ENCODE measurements around the gene TRMT13.

The TRMT13 gene, protein sequence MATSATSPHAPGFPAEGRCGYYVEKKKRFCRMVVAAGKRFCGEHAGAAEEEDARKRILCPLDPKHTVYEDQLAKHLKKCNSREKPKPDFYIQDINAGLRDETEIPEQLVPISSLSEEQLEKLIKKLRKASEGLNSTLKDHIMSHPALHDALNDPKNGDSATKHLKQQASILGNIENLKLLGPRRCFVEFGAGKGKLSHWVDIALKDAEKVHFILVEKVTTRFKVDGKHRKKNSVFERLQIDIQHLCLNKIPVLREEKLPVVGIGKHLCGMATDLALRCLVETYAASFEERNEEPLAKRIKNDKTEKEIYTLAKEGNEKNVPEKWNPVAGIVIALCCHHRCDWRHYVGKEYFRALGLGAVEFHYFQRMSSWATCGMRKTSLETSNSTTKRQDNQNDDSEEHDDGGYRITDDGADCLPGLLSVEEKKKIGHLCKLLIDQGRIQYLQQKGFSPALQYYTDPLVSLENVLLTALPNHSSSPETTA

DNA sequence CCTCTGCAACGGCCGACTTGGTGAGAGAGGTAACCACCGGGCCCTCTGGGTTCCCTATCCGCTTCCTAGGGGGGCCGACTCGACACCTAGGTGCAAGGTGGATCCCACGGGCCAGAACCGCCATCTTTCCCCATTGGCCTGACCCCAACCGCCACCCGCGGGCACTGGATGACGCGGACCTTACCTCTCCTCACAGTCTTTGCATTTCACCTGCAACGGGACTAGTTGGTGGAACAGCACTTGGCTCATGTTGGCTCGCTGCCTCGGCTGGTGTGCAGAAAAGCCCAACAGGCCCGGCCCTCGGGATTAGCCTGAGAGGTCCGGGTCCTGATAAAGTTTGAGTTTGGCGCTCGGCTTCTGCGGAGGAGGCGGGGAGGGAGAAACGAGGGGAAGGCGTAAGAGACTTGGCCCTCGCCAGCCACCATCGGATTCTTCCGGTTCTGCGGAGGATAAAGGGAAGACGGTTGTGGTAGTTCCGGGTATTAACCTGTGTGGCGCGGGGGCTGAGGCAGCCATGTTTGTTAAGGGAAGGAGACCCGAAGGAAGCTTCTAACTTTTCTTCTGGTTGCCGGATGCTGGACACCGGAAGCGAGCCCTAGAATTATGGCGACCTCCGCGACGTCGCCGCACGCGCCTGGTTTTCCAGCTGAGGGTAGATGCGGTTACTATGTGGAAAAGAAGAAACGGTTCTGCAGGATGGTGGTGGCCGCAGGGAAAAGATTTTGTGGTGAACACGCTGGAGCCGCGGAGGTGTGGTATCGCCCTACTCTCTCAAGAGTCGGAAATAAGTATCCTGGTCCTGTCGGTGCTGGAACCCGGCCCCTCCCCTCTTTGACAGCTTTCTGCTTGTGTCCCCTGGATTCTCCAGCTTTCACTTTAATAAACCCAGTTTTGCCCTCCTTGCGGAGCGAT is at the start of gene TRMT13, which contains the start of gene SASS6:
Gene TRMT13, plus strand, starts transcription at position 598 of the 912 bp plus-strand sequence. Its CDS starts 6 bp downstream, at position 604.
Gene SASS6, minus strand, starts transcription at position 365 of the 912 bp plus-strand sequence. Its CDS starts 116 bp downstream, at position 249.
- peak; percentile 82 to 89 for DNase-seq (ENCODE audit: low read depth in 2 of 2)

DNA sequence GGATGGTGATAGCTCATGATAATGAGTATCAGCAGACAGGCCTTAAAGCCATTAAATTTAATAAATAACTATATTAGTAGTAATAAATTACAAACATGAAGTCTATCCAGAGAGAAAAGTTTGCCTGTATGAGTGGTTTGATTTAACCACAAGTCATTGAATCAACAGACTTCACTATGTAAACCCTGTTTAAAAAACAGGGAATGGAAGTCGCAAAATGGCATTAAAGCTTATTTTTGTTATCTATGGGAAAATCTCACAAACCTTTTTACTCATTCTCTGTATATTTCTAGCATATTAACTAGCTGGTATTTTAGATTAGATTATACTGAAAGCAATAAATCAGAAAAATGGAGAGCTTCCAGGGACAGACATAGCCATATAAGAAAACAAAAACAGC is 45.6 kb upstream of the TRMT13 start:
- DNase-seq (ENCODE audit: low read depth in 2 of 2), result no peak

DNA sequence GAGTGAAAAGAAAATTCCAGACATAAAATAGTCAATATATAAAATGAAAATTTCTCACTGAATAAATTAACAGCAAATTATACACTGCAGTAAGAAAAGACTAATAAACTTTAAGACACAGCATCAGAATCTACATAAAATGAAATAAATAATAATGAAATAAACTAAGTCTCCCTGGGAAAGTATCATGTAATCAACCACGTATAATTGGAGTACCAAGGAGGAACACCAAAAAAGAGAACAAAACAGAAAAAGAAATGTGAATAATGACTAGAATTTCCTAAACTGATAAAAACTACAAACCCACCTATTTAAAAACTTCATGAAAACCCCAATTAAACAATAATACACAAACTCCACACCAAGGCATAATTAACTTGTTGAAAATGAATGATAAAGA is 43.9 kb upstream of the TRMT13 start:
- no peak for DNase-seq (ENCODE audit: low read depth in 2 of 2)

DNA sequence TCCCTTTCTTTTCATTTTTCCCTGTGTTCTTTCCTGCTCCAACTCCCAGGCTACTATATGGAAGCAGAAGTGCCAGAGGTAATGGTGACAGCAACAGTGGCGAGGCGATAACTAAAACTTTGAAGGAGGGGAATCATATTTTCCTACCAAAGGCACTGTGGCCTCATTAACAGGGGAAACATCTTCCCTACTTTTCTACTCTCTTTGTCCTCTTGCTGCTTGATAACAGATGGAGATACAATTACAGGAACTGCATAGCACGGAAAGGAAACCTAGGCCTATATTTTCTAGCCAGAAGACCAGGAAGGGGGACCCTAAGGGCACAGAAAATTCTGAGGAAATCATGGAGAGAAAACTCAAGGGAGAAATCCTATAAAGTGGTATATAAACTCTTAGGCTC is 42.5 kb upstream of the TRMT13 start:
- no peak for DNase-seq (ENCODE audit: low read depth in 2 of 2)

DNA sequence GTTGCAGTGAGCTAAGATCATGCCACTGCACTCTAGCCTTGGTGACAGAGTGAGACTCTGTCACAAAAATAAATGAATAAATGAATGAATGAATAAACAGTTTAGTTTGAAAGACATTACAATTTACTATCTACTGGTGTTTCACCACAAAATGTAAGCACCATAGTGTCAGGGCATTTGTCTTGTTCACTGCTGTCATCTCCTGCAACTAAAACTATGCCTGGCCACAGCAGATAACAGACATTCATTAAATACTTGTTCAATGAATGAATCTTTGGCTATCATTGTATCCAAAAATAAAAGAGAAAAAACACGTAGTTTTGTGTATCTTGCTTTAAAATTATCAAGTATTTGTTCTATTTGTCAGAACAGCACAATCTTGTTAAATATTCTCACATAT is 32.8 kb upstream of the TRMT13 start:
- no peak for DNase-seq (ENCODE audit: low read depth in 2 of 2)

DNA sequence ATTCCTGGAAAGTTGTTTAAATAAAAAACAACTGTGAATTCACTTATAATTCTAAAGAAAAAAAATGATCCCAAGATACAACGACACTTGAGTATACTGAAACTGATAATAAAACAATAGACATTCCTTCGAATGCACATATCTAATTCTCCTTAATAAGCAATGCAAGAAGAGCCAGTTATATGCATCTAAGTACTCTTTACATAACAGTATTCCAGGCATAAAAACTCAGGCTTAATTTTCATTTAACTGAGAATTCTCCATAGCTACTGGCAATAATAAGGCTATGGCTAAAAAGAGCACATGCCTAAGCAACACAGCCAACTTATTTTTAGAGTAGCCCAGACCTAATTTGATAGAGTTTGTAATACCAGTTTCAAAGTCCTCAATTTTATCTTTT is 31.4 kb upstream of the TRMT13 start:
- no peak for DNase-seq (ENCODE audit: low read depth in 2 of 2)

DNA sequence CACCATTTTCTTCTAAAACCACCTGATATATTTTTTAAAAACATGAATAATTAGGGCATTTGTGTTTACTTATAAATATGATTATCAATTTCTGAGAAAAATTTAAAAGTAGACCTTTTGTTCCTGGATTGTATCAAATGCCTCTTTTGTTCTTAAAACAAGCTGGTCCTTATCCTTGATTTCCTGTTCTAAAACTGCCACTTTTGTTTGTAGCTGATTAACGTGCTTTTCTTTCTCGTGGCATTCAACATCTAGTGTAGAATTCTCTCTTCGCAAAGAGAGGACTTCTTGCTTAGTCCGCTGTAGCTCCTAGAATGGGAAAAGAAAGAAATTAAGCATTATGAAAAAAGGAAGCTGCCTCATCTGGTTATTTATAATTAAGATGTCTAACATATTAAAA is 25.3 kb upstream of the TRMT13 start:
- no peak for DNase-seq (ENCODE audit: low read depth in 2 of 2)

DNA sequence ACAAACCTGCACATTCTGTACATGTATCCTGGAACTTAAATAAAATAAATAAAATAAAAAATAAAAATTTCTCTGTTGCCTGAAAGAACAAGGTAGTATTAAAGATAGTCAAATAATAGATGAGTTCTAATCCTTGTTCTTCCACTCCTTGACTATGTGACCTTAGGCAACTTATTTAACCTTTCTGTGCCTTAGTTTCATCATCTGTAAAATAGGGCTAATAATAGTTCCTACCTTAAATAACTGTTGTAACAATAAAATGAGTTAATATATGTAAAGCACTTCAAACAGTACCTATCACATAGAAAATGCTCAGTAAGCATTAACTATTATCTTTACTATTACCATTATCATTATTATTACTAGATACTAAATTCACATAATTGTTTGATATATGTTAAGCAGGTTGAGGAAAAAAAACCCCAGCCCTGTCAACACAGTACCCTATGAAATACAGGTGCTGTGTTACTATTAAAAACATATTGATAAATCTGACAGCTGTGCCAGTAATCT is 23.4 kb upstream of the TRMT13 start:
- DNase-seq (ENCODE audit: low read depth in 2 of 2), result no peak

DNA sequence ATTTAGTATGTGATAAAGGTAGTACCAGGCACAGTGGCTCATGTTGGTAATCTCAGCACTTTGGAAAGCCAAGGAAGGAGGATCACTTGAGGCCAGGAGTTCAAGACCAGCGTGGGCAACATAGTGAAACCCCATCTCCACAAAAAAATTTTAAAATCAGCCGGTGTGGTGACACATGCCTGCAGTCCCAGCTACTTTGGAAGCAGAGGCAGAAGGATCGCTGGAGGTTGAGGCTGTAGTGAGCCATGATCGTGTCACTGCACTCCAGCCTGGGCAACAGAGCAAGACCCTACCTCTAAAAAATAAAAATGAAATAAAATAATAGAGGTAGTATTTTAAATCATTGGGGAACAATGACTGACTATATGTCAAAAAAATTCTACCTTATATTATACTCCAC is 17.4 kb upstream of the TRMT13 start:
- no peak for DNase-seq (ENCODE audit: low read depth in 2 of 2)

DNA sequence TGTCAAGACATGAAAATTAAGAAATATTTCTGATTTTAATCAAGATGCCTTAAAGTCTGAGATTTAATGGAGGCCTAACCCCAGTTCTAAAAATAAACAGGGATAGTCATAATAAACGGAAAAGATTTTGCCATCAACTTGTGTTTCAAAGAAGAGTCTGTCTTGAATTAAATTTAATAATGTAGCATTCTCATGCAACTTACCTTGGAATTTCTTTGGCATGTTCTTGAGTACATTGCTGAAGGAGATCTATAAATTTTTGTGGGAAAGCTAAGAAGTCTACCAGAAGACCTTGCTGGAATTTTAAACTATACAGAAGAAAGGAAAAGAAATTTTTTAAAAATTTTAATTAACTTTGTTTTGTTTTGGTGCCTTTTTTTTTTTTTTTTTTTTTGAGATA is 10.8 kb upstream of the TRMT13 start:
- DNase-seq (ENCODE audit: low read depth in 2 of 2), result no peak

DNA sequence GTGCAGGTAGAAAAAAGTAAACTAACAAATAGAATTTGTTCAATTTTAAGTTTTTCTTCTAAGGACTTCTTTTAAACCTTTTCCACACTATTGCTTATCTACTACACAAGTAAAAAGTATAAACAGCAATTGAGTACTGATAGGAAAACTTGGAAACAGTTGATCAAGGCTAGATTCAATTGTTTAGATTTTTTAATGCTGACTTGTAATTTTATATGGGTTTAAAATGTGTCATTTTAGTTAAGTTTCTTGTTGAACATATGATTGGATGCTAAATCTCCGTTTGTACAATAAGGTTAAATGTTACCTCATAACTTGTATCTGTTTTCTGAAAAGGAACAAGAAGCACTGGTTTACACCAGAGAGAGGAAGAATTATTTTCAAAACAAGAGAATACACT is 5.7 kb upstream of the TRMT13 start:
- DNase-seq (ENCODE audit: low read depth in 2 of 2), result no peak

DNA sequence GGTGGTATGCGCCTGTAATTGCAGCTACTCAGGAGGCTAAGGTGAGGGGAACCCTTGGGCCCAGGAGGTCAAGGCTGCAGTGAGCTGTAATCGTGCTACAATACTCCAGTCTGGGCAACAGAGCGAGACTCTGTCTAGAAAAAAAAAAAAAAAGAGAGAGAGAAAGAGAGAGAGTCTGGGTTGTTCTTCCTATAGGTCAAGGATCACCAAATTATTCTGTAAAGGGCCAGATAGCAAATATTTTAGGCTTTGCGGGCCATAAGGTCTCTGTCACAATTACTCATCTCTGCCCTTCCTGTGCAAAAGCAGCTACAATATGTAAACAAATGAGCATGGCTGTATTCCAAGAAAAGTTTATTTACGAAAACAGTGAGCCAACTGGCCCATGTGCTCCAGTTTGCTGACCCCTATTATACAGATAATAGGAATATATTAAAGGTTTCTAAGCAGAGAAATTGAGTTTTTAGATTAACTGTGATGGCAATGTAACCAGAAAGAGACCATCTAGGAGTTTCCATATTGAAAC is 2.3 kb upstream of the TRMT13 start:
- DNase-seq (ENCODE audit: low read depth in 2 of 2), result no peak

DNA sequence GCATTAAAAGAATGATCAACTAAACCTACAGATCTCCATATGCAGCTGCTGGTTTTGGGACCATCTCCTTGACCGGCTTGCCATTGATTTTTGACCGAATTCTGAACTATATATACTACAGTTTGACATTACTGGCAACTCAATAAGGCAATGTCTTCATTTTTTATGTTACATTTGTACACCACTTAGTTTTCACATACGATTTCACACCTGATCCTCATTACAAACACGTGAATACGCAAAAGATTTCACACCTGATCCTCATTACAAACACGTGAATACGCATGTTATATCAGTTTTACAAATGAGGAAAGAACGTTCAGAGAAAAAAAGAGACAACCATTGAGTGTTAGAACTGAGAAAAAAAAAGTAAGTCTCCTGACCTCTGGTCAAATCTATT is 1.3 kb upstream of the TRMT13 start:
- DNase-seq (ENCODE audit: low read depth in 2 of 2), result no peak

DNA sequence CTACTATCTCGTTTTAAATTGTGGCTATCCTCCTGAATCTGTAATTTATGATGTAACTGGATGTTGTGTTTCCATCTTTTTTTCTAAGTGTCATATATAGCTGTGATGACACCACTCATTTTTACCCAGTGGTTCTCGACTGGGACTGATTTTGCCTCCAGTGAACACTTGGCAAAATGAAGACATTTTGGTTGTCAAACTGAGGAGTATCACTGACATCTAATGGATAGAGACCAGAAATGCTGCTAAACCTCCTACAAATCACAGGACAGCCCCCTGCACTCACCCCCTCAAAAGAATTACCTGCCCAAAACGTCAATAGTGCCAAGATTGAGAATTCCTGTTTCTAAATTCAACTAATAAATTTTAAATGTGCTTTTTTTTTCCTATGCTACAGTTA is 1.9 kb downstream of the TRMT13 start:
- DNase-seq (ENCODE audit: low read depth in 2 of 2), result no peak

DNA sequence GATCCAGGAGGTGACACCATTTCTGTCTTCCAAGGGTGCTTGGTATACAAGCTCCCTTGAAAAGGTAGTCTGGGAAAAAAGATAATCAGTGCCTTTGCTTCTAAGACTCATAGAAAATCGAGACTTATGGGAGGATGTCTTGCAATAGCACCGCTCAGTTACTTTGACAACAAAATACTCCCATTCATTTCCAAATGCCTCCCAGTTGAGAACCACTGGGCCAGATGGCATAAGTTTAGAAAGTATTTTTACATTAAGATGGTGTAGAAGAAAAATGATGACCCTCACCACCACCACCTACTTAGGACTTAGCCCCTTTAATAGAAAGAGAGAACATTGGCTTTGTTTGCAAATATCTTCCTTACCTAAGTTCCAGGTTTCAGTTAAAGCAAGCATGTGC is 4.6 kb downstream of the TRMT13 start:
- DNase-seq (ENCODE audit: low read depth in 2 of 2), result no peak

DNA sequence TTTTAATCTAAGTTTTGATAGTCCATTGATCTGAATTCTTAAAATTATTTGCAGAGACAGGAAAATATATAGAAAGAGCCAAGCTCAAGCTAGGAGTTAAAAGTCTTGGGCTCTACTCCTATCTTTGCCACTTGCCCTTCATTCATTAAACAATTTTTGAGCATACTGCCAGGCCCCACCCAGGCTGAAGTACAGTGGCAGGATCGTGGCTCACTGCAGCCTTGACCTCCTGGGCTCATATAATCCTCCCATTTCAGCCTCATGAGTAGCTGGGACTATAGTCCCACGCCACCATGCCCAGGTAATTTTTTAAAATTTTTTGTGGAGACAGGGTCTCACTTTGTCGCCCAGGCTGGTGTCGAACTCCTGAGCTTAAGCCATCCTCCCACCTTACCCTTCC is 8.2 kb downstream of the TRMT13 start:
- no peak for DNase-seq (ENCODE audit: low read depth in 2 of 2)

DNA sequence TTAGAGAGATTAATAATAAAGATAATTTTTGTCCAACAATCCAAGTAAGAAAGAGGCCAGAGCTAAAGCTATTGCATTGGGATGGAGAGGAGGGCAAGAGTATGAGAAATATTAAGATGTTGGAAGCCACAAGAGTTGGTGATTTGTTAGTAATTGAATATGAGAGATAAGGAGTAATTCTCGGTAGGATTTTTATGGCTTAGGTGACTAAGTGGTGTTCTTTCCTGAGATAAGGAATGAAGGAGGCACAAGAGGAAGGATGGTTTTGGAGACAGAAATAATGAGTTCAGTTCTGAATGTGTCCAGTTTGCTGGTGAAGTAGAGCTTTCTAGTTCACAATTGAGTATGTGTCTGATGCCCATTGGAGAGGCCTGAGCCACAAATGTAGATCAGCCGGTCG is 9.4 kb downstream of the TRMT13 start:
- no peak for DNase-seq (ENCODE audit: low read depth in 2 of 2)

DNA sequence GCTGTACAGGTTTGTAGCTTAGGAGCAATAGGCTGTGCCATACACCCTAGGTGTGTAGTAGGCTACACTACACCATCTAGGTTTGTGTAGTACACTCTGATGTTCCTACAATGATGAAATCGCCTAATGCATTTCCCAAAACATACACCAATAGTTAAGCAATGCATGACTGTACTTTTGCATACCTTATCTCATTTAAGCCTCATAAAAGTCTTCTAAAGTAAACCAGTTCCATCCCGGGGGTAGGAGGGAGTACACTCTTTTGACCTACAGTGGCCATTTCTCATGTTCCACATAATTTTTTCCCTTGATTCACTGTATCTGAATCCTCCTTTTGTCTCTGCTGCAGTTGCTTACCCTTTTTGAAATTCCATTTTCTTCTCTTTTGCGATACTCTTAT is 12.2 kb downstream of the TRMT13 start:
- no peak for DNase-seq (ENCODE audit: low read depth in 2 of 2)

DNA sequence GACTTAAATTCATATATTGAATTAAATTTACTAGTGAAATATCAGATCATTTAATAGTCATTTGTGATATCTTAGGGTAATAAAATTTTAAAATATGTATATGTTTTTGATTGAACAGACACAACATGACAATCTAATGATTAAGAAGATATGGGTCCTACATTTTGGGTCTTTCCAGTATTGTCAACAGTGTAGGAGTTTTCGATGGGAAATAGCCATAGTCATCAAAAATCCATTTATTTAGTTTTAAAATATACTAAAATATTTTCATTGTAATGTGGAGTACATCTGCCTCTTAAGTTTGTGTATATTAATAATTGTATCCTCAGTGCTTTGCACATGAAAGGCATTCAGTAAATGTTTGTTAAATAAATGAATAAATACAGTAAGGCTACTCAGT is 14.0 kb downstream of the TRMT13 start:
- no peak for DNase-seq (ENCODE audit: low read depth in 2 of 2)

DNA sequence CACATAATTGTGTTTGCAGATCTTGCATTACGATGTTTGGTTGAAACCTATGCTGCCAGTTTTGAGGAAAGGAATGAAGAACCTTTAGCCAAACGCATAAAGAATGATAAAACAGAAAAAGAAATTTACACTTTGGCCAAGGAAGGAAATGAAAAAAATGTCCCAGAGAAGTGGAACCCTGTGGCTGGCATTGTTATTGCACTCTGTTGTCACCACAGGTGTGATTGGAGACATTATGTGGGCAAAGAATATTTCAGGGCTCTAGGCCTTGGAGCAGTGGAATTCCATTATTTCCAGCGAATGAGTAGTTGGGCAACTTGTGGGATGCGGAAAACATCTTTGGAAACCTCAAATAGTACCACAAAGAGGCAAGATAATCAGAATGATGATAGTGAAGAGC is 14.9 kb downstream of the TRMT13 start:
- no peak for DNase-seq (ENCODE audit: low read depth in 2 of 2)

DNA sequence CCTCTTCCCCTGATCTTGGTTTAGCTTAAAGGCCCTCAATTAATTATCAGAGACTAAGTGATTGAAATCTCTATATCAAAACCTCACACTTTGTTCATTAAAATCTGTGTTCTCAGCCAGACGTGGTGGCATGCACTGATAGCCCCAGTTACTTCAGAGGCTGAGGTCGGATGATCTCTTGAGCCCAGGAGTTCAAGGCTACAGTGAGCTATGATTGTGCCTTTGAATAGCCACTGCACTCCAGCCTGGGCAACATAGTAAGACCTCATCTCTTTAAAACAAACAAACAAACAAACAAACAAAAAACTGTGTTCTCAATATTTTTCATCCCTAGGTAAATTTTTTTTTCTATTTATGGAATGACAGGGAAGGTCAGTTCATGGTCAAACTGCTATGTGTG is 18.7 kb downstream of the TRMT13 start:
- no peak for DNase-seq (ENCODE audit: low read depth in 2 of 2)

DNA sequence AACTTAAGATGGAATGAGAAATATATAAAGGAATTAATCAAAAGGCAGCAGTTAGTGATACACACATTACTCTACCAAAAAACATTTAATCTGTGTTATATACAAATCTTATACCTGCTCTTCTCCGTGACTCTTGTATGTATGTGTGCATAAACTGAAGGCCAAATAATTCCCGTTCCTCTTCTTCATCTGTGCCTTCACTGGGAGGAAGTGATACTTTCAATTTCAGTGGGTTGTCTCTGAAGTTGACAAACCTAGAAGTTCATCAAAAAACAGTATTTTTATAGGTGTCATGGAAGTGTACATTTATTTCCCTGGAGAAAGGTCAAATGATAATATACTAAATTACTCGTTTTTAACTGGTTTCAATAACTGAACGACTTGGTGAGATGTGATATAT is 19.3 kb downstream of the TRMT13 start:
- no peak for DNase-seq (ENCODE audit: low read depth in 2 of 2)
